HG03432 (cell line): ENCODE results near the gene SPRYD3.
"Not testable (repeated sequence)": the region's sequence is repeated elsewhere in the genome, so short reads cannot be mapped to it uniquely, and the experiment has no call there.

ENCODE experiments used
- ATAC-seq: cut with Tn5 transposase; IDR thresholded peaks from one replicate; pipeline ENCODE4 v1.9.1; 2021; ENCODE audit warnings: mild to moderate bottlenecking, moderate library complexity; ENCODE audit not compliant: unreplicated experiment

The SPRYD3 gene

GRCh38 chr12:53051881-53052412 lies 27.2 kb downstream of the SPRYD3 start:
- no peak for ATAC-seq

DNA sequence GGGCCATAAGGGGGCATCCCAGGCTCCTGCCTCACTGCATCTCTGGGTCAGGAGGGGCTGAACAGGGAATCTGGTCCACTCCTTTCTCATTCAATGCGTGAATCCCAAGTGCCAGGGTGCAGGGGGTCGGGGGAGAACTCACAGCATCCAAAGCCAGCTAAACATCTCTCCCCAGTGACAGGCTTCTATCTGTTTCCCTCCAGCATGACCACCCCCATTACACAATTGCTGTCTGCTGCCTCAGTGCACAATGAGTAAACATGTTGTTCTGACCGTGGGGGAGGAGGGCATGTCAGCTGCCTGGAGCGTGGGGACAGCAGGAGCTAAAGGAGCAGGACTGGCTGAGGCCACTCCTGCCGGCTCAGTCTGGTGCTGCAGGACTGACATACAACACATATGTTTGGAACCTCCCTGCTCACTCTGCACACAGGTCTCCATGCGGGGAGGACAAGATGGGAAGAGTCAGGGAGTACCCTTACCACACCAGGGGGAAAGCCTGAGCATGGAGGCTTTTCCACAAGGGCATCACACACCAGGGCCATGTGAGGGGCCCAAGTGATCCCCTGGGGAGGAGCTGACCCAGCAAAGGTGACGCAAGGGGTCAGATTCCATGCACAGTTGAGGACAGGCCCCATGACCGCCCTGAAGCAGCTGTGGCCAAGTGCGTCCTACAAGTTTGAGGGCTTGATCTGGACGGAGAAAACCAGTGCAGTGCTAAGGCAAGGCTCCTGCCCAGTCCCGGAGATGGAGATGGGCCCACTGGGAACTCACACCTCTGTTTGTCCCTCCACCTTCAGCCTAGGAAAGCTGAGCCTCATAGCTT lies 27.9 kb downstream of the SPRYD3 start:
- no peak for ATAC-seq

DNA sequence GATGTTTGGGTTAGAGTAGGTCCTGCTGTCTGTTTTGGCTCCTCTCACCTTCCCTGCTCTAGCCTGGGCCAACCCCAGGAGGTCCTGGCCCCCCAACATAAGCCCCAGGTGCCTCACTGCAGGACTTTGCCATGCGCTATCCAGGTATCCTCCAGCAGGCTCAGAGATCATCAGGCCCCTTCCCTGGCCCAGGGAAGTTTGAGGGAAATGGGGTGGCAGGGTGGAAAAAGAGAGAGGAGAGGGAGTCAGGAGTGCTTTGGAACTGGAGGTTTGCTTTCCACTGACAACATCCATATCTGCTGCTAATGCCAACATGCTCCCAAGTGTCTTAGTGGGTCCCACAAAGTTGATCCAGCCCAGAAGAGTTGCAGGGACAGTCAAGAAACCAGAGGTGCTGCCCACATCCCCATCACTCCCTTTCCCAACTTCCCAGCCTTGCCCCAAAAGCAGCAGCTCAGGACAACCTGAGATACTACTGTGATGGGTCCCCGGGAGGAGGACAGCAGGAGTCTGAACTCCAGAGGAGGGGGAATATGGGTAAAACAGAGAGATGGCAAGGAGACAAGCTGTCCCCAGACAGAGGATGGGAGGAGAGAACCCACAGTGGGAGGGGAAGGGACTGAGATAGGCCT lies 28.6 kb downstream of the SPRYD3 start:
- ATAC-seq: no peak

DNA sequence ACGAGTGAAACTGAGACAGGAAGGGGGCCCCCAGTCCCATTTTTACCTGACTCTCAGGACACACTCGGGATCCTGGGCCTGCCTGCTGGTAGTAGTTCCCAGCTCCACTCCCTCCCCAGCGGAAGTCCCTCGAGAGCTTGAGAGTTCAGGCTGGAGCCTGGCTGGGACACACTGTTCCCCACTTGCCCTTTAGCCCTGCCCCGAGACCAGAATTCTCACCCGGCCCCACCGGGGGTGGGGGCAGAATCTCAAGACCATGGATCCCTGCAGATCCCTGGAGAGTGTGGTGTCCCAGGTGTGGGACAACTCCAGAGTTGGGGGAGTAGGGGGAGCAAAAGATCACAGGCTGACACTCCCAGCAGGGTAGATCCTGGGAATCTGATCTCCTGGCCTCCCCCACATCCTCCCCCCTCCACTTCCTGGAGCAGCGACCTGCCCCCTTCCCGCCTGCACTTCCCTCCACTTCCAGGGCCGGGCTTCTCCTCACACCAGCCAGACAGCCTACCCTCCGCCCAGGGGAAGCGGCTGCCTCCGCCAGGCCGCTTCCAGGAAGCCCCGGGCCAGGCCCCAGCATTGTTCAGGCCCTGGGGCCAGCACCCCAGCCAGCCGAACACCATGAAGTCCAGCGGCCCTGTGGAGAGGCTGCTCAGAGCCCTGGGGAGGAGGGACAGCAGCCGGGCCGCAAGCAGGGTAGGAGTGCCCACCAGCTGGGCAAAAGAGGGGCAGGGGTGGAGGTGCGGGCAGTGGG lies 29.4 kb downstream of the SPRYD3 start, which contains the start of gene TNS2:
Gene TNS2 (plus strand): TSS at position 495 of the 748 bp plus-strand sequence. CDS start 121 bp downstream, at position 616.
- no peak for ATAC-seq

- ATAC-seq: no peak
These were observed 30.3 kb downstream of the SPRYD3 start for GRCh38 chr12:53048780-53049401.

GRCh38 chr12:53048033-53048779 lies 31.0 kb downstream of the SPRYD3 start:
- ATAC-seq: no peak

- ATAC-seq: peak; percentile 75
These were observed 31.8 kb downstream of the SPRYD3 start for GRCh38 chr12:53047221-53048032.

DNA sequence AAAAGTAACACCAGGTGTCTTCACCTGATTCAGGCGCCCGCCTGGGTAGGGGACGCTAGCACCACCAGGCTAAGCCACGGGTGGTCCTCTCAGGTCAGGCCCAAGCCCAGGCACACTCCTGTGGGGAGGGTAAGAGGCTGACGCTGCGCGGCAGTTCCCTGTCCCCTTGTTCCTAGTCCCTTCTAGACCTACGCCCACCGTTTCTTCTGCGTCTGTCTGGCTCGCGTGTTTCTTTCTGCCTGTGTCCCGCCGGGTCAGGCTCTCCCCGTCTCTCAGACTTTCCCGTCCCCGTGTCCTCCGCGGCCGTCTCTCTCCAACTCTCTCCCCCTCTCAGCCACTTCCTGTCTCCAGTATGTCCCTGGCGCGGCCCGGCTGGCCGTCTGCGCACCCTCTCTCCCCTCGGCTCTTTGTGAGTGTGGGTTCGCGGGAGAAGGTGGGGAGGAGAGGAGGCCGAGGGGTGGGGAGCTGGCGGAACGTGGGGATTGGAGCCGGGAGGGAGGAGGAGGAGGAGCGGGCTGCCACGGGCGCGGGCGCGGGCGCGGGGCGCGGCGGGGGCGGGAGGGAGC lies 32.5 kb downstream of the SPRYD3 start:
- peak; percentile 49 for ATAC-seq

- no peak for ATAC-seq
These were observed 33.5 kb downstream of the SPRYD3 start for GRCh38 chr12:53045696-53046045.

DNA sequence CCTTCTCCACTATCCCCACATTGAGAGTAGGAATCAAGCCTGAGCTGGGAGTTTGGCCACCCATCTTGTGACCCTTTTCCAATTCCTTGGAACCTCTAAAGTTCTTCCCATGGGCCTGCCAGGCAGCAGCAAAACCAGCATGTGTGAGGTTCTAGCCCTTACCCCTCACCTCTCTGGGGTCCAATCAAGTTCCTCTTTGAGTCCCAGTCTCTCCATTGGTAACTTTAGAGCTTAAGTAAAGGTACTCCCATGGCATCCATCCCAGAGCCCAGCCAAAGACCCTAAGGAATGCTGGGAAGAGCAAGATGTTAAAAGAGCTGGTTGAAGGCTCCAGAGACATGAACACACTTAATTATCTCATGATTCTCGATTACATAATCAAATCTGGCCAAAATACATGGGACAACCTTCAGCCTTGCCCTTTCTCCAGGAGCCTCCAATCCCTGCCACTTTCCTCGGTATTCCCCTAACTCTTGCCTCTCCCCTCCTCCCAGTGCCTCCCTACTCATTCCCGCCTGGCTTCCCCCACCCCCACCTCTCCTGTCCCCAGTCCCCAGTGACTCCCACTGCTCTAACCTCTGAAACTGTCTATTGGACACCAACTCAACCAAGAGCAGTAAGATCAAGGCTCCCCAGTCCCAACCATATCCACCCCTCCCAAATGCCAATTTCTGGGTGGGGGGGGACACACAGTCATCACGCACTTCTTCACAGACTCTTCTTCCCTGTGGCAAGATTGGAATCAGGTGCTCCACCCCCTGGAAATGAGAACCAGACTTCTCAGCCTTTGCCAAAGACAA lies 34.1 kb downstream of the SPRYD3 start:
- ATAC-seq: no peak

DNA sequence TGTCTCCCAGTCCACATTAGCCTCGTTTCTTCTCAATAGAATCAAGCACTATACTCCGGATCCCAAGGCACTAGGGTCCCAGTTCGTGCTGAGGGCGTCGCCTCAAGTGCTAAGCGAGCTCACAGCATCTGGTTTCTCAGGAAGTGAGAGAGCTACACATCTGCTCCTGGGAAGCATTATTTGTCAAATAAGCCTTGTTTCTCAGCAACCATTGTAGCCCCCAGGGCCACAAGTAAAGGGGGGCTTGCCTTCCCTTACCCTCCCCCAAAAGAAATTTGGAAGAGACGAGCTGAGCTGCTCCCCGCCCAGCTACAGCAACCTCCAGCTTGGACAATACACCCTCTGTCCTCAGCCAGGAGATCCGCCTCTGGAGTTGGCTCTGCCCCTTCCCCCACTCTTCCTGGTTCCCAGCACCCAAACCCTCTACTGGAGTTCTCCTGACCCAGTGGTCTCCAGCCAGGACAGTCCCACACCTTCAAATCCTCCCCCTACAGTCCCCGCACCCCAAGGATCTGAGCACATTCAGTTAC lies 35.1 kb downstream of the SPRYD3 start:
- no peak for ATAC-seq

GRCh38 chr12:53042607-53043454 lies 36.4 kb downstream of the SPRYD3 start:
- ATAC-seq: no peak

DNA sequence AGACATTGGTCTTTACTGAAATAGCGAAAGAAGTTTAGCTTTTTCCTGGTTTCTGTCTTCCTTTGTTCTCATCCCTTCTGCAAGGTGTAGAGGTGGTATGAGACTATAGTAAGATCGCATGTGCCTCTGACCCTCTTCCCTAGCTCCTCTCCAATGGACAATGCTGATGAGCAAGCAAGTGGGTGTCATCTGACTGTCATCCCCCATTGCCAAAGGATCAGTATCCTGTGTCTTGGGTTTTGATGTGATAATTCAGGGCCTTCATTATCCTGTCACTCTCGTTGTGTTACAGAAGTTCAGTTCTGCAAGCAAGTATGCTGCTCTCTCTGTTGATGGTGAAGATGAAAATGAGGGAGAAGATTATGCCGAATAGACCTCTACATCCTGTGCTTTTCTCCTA lies 39.3 kb downstream of the SPRYD3 start:
- no peak for ATAC-seq

GRCh38 chr12:53036802-53037201 lies 42.4 kb downstream of the SPRYD3 start:
- ATAC-seq: no peak

DNA sequence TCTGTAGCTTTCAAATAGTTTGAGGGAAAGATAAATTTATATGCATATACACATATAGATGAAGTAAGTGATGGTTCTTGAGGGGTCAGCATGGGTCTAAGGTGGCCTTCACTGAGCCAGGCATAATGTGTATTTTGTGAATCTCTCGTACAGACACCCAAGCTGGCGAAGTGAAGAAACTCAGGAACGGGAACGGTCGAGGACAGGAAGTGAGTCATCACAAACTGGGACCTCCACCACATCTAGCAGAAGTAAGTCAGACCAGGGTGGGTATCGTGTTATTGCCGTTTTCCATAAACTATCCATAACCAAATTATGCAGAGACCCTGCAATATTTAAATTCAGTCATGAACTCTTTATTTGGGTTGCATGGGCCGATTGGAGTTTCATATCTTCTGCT lies 44.7 kb downstream of the SPRYD3 start:
- ATAC-seq: no peak

- ATAC-seq: not testable (repeated sequence)
These were observed 45.4 kb downstream of the SPRYD3 start for GRCh38 chr12:53033832-53034231.

DNA sequence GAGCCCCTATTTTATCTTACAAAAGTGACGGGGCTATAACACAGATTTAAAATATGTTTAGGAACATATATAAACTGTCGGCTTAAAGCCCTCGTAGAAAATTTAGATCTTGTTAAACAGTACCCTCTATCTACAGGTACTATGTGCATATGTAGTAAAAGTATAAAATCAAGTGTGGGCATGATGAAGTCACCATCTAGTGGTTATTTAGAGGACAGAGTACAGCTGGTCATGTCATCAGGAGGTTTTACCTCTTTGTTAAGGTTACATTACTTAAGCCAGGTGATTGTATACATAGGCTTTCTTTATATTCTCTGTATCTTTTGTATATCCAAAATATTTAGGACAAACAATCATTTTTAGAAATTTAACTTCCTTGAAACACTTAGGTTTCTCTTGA lies 47.6 kb downstream of the SPRYD3 start:
- ATAC-seq: no peak
